SU-DHL-6 (cell line): ENCODE measurements around the gene THSD1.

ENCODE experiments used
- EZH2phosphoT487 ChIP-seq: fragments of 200-600 bp; sonication (generic), shearing (Covaris generic); conservative IDR thresholded peaks from 2 replicates; pipeline ENCODE4 v1.6.1; 2018; ENCODE audit warnings: mild to moderate bottlenecking, antibody characterized with exemption, low read length, moderate library complexity, mixed read lengths
- TF ChIP-seq, protein P1 (sequence below): fragments of 200-600 bp; sonication (generic); IDR thresholded peaks from one replicate; pipeline ENCODE4 v1.5.1; 2017; ENCODE audit warnings: antibody characterized with exemption, mild to moderate bottlenecking, low read length, moderate library complexity; ENCODE audit not compliant: insufficient read depth, poor library complexity, severe bottlenecking

DNA sequence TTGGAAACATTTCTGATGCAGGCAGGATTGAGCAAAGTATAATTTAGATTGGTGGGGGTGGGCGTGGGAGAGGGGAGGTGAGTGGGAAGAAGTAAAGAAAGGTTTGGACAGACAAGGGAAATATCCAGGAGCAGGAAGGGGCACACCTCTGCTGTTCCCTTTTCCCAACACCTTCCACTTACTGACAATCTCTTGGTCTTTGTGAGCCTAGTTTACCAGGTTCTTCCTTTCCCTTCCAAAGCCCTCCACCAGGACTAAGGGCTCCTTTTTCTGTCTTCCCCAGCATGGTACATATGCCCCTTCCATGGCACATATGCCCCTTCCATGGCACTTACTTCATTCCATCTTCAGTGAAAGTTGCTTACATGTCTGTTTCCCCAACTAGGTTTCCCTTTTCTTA lies 6.2 kb upstream of the THSD1 start:
- TF ChIP-seq, protein P1, sequence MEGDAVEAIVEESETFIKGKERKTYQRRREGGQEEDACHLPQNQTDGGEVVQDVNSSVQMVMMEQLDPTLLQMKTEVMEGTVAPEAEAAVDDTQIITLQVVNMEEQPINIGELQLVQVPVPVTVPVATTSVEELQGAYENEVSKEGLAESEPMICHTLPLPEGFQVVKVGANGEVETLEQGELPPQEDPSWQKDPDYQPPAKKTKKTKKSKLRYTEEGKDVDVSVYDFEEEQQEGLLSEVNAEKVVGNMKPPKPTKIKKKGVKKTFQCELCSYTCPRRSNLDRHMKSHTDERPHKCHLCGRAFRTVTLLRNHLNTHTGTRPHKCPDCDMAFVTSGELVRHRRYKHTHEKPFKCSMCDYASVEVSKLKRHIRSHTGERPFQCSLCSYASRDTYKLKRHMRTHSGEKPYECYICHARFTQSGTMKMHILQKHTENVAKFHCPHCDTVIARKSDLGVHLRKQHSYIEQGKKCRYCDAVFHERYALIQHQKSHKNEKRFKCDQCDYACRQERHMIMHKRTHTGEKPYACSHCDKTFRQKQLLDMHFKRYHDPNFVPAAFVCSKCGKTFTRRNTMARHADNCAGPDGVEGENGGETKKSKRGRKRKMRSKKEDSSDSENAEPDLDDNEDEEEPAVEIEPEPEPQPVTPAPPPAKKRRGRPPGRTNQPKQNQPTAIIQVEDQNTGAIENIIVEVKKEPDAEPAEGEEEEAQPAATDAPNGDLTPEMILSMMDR = no peak
- no peak for TF ChIP-seq EZH2phosphoT487
